ENCODE measurements around the gene THSD4.

Gene THSD4

DNA sequence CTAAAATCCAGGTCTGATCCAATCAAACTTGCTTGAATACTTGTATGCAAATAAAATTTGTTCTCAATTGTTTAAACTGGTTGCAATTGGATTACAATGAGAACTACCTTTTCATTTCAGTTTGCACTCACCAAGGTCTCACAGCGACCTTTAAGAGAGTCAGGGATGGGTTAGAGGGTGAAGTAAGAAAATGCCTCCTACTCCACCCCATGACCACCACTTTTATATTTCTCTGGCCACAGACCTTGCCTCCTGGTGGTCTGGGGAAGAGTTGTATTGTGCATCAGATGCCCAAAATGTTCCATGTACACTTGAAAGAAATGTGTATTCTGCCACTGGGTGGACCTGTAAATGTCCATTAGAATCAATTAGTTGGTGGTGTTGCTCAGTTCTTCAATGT is 16.4 kb upstream of the THSD4 start:
- no peak for DNase-seq

DNA sequence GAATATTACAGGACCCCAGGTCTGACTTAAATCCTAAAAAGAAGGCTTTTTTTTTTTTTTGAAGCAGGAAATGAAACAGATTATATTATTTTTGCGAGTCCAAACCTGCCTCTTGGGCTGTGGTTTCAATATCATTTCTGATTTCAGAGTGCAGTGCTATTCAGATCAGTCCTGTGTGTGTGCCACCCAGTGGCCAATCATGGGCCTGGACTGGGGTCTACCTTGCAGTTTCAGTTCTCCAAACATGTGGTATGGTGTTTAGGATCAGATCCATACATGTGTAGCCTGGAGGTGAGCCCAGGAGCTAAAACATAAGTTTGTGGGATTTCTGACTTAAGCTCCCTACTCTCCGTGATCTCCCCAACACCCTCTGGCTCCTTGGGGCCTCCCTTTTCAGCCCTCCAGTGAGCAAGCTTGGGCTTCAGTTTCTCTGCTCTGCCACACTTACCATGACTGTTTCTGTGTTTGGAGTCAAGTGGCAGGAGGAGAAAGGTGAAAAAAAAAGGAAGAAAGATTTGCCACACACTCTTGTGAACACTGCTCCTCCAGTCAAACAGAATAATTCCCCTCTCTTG is 12.1 kb upstream of the THSD4 start:
- DNase-seq = no peak

DNA sequence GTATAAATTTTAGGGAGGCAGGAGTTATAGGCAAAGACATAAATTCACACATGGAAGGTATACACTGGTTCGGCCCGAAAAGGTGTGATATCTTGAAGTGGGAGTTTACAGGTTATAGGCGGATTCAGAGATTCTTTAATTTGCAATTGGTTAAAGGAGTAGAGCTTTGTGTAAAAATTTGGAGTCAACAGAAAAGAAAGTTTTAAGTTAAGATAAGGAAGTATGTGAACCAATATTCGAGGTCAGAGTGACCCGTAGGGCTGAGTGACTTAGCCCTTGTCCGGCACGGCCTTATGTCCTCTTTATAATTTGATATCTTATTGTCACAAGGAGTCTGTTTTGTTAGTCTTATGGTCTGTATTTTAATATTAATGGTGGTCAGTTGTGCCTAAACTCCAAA is 10.6 kb upstream of the THSD4 start:
- DNase-seq = no peak

DNA sequence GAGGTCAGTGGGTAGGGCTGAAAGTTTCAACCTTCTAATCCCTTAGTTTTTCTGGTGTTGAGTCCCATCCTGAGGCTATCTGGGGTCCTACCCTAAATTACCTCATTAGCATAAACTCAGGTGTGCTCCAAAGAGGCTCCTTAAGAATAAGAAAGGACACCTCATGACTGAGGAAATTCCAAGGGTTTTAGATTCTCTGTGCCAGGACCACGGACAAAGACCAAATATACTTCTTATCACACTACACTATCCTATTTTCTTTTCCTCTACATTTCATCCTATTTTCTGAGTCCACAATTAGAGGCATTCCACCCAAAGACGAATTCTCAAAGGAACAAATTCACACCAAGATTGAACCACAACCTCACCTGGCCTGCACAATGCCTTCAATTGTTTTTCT is 9.8 kb upstream of the THSD4 start:
- no peak for DNase-seq

DNA sequence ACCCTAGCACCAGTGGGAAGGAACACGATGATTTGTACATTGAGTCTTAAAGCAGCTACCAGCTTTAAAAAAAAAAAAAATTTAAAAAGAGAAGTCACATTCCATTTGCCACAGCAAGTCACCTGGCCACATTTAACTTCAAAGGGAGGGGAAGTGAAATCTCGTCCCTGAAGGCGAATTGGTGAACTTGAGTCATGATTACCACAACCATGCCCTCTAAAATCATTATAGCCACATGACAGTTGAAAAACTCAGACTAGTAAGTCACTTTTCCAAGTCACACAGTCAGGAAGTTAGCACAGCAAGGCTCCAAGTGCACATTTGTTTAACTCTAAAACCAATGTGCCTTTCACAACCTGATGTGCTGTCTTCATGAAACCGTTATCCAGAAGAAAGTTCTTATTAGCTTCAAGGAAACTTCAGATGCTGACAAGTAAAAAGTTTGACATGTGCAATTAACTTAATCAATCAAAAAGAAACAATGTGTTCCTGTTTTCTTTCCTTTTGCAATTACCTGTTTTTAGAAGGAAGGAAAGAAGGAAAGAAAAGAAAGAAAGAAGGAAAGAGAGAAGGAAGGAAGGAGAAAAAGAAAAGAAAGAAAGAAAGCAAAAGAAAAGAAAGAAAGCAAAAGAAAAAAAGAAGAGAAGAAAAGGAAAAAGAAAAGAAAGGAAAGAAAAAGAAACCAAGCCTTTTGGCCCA is 8.3 kb upstream of the THSD4 start:
- DNase-seq = no peak

DNA sequence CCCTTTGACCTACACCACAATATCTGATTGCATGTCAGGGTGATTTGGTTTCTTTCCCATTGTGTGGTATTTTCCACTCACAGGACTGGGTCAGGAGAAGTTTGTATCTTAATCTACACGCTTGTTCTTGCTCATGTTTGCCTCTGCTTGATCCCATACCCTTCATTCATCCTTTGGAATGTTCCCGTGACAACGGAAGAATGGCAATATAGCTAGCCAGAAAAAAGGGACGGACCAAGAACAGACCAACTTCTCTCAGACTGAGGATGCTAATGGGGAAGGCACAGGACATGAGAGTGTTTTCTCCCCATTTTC is 7.8 kb upstream of the THSD4 start:
- no peak for DNase-seq

DNA sequence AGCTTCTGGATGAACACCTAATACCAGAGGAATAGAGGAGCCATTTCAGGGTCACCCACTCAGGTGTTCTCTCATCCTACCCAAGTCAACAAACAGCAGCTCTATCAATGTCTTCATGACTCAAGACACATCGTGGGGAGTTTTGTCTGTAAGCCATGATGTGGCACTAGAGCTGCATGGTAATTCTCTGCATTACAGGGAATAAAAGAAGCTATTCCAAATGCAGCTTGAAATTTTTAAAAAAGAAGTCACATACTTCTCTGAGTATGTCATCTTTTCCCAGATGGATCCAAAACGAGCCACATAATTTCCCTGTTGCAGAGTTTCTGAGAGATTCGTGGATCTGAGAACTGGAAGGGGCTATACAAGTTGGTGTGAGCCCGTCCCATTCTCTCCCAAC is 6.1 kb upstream of the THSD4 start:
- no peak for DNase-seq

DNA sequence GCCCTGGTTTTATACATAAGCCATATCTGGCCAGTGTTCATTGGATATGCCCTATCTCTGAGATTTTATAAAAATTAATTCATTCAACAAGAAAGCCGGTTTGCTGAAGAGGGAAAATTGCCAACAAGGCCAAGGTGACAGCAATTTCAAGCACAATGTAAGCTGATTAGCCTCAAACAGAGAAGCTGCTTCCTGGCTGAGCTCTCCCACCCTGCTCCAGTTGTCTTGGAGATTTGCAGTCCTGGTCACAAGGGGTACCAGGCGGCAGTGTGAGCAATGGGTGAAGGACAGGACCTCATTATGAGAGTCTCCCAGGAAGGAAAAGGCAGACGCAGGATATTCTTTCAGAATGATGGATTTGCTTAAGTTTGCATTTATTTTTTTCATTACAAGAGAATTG is 5.4 kb upstream of the THSD4 start:
- DNase-seq = no peak

DNA sequence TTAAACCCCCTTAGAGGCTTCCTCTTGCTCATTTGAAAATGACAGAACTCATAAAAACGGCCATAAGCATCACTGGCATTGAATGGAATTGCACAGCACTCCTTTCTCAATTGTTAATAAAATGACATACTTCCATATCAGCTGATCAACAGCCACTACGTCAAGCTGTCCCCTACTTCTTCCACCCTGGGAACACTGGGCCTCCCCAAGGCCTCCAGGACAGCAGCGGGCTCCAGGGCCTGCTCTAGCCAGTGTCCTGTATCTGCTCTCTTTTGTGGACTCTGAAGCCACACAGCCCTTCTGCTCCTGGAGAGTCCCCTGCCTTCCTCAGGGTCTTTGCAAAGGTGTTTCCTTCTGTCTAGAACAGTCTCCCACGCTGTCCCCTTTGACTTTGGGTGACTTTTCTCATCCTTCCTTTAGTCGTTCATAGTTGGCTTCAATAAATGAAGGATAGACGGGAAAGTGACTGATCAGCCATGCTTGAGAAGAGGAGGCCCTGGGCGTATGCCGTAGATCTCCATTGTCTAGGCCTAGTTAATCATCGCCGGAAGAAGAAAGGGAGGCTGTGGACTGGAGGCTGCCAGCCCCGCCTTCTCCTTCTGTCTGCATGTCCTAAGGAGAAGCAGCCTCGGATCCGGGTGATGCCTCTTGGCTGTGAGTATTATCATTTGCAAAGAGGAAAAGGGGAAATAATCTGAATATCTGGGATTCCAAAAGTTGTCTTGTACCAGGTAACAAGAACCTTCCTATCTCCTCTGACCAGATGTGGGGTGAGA is 4.7 kb upstream of the THSD4 start:
- DNase-seq = no peak

DNA sequence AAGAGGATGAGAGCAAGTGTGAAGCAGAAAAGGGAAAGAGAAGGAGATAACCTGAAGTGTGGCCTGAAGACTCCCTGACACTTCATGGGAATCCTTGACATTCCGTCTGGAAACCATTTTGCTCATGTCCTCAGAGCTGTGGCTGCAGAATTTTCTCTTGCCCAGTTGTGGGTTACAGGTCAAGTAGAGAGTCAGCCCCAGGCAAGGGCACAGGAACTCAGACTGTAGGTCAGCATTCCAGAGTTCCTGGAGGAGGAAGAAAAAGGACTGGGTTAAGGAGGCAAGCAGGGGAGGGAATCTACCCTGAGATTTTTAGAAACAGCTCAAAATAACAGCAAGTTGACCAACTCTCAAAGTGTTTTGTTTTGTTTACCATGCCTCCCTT is 4.1 kb upstream of the THSD4 start:
- DNase-seq = no peak

DNA sequence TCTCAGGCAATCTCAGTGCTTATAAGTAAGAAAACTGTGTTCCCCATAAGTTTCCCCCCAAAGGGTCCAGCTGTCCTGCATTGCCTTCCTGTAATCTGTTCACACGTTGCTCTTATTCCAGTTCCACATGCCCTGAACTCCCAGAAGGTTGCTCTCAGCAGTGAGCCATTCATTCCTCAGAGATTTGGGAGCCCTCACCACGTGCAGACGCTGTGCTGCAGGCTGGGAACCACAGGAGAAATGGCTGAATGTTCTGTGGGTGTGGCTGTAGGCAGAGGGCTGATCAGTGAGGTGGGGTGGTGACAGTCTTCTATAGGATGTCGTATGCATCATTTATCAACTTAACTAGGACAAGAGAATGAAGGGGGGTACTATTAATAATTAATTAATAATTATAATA is 3.3 kb upstream of the THSD4 start:
- no peak for DNase-seq

DNA sequence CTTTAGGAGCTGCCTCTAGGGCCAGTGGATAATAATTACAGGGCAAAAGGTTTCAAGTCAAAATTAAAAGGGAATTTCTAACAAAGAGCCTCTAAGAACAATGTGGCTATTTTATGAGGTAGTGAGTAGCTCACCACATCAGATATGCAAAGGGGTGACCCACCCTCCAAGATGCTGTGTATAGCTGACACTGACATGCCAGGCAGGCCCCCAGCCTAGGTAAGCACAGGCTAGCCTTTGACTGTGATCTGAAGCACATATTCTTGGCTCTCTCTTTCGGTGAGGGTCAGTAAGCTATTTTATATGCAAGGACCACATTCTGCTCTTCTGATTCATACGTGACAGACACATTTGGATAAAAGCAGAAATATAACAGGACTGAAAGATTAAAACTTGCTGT is 2.8 kb upstream of the THSD4 start:
- DNase-seq = no peak

DNA sequence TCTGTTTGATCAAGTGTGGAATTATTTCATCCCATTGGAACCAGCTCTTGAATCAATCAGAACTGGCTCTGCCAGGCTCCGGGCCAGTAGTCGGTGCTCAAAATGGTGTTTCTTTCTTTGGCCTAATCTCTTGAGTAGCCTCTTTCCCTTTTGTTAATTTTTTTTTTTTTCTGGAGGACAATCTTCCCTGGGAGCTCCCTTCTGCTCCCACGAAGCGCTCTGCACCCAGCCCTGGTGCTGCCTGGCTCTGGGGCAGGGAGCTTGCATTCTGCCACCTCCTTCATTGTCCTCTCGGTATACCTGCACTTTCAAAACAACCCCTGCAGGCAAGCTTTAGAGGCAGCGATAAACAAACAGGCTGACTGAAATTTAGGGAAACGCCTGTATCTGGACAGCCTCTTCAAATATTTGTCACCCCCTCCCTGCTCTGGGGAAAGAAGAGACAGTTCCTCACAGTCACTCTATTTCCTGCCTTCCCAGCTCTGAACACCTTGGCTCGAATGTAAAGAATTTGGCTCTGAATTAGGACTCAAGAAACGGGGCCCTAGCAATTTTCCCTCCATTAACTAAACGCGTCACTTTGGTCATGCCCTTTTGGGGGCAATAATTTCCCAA is 1.1 kb upstream of the THSD4 start:
- peak; percentile 41 for DNase-seq

DNA sequence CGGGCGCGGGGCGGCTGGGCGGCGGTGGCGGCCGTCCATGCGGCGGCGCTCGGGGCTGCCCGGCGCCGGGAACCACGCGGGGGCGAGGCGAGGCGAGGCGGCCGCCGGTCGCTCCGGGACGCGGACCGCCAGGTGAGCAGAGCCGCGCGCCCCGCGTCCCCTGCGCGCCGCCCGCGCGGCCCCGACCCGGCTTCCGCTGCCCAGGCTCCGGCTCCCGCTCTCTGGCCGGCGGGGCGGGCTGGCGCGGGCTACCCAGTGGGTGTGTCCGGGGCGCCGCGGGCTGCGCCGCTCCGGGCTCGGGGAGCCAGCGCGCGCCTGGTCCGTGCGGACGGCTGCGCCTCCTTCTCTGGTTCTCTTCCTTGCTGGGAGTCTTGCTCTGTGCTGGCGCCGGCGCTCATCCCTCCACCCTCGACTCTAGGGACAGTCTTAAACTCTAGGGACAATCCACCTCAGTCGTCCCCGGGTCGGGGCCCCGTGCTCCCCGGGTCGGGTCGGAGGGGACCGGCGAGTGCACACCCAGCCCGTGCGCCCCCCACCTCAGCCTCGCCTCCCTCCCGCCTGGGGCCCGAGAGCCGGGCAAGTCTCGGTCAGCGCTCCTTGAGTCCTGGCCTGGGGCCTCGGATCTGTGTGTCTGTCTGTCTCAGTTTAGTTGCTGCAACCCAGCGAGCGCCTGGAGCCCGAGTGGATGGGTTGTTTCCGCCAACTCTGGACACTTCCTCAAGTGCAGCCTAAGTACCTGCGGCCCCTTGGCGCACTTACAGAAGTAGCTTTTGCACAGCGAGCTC is 488 bp downstream of the THSD4 start:
- DNase-seq = no peak

DNA sequence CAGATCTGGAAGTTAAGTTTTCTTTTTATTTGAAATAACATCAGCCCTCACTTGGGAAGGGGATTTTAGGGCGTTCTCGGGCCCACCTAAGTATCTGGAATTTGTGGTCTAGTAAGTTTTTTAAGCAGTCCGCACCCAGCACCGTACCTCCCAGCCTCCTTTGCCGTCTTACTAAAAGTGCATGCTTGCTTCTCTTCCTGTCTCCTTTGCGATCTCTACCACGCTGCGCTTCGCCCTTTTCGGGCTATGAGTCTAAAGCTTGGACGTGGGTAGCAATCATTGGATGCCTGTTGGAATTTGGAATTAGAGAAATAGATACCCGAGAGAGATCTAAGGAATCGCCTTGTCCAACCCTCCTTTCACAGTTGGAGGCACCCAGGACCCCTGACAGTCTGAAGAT is 1.1 kb downstream of the THSD4 start:
- DNase-seq = no peak

DNA sequence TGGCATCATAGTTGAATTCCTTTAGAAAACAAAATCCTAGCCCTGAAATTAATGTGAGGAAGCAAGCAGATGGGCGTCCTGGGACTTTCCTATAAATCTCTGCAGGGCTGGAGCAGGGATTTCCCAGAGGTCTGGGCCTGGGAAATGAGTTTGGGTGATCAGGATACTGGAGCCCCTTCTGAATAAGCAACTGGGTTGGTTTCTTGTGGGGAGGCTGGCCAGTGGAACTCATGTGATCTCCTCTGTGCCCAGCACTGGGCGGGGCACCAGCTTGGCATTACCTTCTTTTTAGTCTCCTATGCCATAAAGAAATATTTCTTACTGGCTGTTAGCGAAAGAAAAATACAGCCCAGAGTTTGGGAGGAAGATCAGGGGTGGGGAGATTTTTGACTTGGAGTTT is 1.7 kb downstream of the THSD4 start:
- no peak for DNase-seq

DNA sequence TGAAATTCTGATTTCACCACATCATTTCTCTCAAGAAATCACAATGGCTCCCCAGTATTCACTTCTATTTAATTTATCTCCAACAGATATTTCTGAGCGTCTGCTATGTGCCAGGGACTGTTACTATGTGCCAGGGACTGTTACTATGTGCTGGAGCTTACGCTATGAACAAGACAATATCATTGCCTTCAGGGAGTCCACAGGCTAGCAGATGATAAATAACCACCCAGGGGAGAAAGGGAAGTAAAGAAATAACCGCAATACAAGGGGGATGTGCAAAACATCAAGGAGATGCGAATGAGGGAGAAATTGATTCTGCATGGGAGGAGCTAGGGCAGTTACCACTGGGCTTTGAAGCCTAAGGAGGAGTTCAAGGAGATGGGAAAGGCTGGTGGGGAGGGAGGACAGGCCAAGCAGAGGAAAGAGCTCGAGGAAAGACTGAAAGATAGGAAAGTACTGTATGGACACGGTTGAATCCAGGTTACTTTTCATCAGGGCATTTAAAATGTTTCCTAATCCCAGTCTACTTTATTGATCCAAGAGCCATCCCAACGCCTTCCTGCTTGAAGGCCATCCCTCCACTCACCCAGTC is 2.5 kb downstream of the THSD4 start:
- no peak for DNase-seq

DNA sequence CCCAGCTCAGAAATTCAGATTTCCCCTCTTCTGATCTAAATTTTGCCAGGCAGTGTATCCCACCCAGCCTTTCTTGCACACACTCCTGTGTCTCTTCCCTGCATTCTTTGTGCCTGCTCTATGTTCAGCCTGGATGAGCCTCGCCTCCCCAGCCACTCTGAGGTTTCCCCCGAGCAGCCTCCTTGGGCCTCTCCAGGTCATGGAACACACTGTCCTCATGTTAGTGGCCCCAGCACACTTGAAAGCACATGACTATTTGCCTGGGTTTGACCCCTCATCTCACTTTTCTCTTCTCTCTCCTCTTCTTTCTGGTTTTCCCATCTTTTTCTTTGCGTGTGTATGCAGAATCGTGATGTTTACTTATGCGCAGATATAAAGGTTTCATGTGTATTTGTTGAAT is 3.1 kb downstream of the THSD4 start:
- DNase-seq = no peak

DNA sequence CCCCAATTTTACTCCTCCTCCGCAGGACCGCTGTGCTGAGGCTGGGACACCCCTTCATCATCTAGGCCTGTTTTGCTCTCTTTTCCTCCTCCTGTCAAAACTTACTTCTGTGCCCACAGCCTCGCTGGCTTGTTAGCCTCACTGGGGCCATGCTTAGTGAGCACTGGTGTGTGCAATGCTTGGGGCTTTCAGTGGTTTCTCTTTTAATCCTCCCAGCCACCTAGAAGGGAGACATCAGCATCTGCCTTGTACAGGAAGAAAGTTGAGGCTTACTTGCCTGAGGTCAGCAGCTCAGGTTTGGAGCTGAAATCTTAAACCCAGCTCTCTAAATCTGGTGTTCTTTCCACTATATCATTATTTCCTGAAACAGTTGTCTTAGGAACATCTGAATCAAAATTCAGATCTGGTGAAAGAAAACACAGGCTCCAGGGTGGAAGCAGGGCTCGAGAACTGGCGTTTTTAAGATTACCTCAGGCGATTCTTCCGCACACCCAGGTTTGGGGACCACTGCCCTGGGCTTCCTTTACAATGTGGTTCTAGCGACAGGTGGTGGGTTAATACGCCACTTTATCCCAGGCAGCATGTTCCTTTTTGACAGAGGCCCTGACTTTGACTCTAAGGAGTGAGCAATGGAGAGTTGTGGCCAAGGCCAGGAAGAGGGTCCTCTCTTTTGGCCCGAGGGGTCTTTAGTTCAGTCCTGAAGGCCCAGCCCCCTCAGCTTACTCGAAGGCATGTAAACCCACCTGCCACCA is 3.8 kb downstream of the THSD4 start:
- no peak for DNase-seq

DNA sequence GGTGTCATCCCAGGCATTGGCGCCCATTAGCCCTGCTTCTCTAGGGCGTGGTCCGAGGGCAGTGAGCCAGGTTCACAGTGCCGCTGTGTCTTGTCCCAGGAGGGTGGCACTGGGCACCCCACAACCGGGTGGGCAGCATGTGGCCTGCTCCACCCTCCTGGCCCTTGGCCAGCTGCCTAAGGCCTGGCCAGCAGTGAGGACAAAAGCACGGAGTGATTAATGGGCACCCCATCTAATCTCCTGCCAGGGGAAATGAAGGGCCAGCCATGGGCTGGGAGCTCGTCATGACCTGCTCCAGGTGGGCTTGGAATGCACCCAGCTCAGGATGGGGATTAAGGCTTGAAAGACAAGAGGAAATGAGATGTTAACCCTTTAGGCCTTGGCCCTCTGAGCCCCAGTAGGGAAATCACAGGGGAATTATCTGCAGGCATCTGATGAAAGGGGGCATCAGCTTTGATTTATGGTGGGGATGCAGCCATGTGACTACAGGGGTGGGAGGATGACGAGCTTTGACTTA is 5.2 kb downstream of the THSD4 start:
- no peak for DNase-seq

DNA sequence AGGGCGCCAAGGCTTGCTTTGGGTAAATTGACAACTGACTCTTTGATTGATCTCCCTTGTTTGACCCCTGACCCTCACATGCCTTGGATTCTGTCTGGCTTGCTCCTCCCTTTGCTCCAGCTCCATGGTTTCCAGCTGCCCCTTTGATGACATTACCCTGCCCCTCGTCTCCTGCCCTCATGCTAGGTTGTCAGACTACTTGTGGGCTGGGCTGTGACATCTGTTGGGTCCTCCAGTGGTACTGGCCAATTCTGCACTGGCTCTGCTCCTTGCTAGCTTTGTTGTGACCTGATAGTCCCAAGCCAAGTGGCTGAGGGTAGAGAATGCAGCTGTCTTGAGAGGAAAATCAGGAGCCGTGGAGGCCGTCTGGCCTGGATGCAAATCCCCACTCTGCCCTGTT is 6.2 kb downstream of the THSD4 start:
- no peak for DNase-seq
